ENCODE results near the gene TSPAN16. TPM values are rescaled to one million over a fixed set of nuclear protein-coding genes. Genes with fewer than 3 reads are reported as not detected.
"Not testable (repeated sequence)": the region's sequence is repeated elsewhere in the genome, so short reads cannot be mapped to it uniquely, and the experiment has no call there.

The TSPAN16 gene
- total RNA-seq, 2 donors from 2014 or later, result not detected

GRCh38 chr19:11300811-11301120 is 4.8 kb downstream of the TSPAN16 start:
- H3K4me3 Mint-ChIP-seq, result no peak overlapping the region
- ATAC-seq (no peak), DNase-seq (ENCODE audit: low spot score) (no peak)
- H3K27me3 Mint-ChIP-seq, result peaks cover 3 to 5% of the 10 kb centered on the region in 2 donors
- no peak overlapping the region for H3K27ac Mint-ChIP-seq
- H3K4me1 Mint-ChIP-seq (ENCODE audit: low read depth in 2 of 2), result no peaks in the 10 kb centered on the region
- no peaks in the 10 kb centered on the region for H3K9me3 Mint-ChIP-seq
- H3K36me3 Mint-ChIP-seq, result no peaks in the 10 kb centered on the region

DNA sequence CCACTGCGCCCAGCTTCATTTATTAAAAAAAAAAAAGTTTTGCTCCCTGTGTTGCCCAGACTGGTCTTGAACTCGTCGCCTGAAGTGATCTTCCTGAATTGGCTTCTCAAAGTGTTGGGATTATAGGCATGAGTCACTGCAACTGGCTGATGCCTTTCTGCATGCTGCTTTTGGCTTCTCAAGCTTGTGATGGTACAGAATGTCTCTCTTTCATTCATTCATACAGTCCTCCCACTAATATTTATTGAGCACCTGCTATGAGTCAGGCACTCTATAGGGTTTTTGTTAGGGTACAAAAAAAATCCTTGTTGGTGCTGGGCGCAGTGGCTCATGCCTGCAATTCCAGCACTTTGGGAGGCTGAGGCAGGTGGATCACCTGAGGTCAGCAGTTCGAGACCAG is 9.0 kb downstream of the TSPAN16 start:
- H3K4me3 Mint-ChIP-seq, result no peak overlapping the region
- no peaks in the 10 kb centered on the region for H3K9me3 Mint-ChIP-seq

DNA sequence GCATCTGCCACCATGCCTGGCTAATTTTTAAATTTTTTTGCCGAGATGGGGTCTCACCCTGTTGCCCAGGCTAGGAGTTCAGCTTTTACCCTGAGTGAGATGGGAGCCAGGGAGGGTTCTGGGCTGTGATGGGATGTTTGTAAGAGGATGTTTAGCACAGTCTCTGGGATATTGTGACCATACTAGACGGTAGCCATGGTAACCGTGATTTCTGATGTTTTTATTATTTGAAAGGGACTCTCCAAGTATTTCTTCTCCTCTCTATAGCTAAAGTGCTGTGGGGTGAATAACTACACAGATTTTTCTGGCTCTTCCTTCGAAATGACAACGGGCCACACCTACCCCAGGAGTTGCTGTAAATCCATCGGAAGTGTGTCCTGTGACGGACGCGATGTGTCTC is 10.4 kb downstream of the TSPAN16 start:
- Mint-ChIP-seq H3K4me3 (no peak overlapping the region), H3K27ac (no peak overlapping the region), H3K27me3 (peaks cover 6 to 10% of the 10 kb centered on the region in 2 donors), H3K36me3 (no peaks in the 10 kb centered on the region), H3K9me3 (no peaks in the 10 kb centered on the region), H3K4me1 (ENCODE audit: low read depth in 2 of 2) (no peaks in the 10 kb centered on the region)
- no peak for ATAC-seq
- no peak for DNase-seq (ENCODE audit: low spot score)

More for the DNA sequence above, 9.0 kb downstream of the TSPAN16 start:
- no peak for ATAC-seq
- no peak for DNase-seq (ENCODE audit: low spot score)
- Mint-ChIP-seq H3K36me3 (no peaks in the 10 kb centered on the region), H3K27me3 (peaks cover 5 to 14% of the 10 kb centered on the region in 2 donors), H3K4me1 (ENCODE audit: low read depth in 2 of 2) (no peaks in the 10 kb centered on the region), H3K27ac (no peak overlapping the region)

DNA sequence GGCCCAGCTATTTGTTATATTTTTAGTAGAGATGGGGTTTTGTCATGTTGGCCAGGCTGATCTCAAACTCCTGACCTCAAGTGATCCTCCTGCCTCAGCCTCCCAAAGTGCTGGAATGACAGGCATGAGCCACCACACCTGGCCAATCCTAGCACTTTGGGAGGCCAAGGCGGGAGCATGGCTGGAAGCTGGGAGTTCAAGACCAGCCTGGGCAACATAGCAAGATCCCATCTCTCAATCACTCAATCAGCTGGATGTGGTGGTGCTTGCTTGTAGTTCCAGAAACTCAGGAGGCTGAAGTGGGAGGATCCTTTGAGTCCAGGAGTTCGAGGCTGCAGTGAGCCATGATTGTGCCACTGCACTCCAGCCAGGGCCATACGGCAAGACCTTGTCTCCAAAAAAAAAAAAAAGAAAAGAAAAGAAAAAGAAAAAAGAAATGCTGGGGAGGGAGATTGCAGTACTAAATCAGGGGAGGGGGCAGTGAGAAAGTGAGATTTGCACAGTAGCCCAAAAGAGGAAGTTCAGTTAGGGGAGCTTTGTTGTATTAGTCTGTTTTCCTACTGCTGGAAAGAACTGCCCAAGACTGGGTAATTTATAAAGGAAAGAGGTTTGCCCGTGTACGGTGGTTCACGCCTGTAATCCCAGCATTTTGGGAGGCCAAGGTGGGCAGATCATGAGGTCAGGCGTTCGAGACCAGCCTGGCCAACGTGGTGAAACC is 24.5 kb downstream of the TSPAN16 start:
- DNase-seq (ENCODE audit: low spot score); H3K36me3 Mint-ChIP-seq; H3K27me3 Mint-ChIP-seq; ATAC-seq; H3K9me3 Mint-ChIP-seq: not testable (repeated sequence)
- H3K4me3 Mint-ChIP-seq, result peak overlapping the region; percentile 48
- H3K27ac Mint-ChIP-seq, result peak overlapping the region; percentile 67 to 97
- H3K4me1 Mint-ChIP-seq (ENCODE audit: low read depth in 2 of 2), result peaks cover 46 to 58% of the 10 kb centered on the region in 2 donors

- ATAC-seq, result no peak
- Mint-ChIP-seq H3K4me3 (peak overlapping the region; percentile 48), H3K36me3 (no peaks in the 10 kb centered on the region), H3K4me1 (ENCODE audit: low read depth in 2 of 2) (peaks cover 46 to 58% of the 10 kb centered on the region in 2 donors), H3K27ac (peak overlapping the region; percentile 67 to 97), H3K9me3 (no peaks in the 10 kb centered on the region), H3K27me3 (no peaks in the 10 kb centered on the region)
- no peak for DNase-seq (ENCODE audit: low spot score)
These were observed 25.5 kb downstream of the TSPAN16 start for GRCh38 chr19:11321191-11322126.

- ATAC-seq, result no peak
- H3K4me3 Mint-ChIP-seq, result peak overlapping the region; percentile 48
- H3K9me3 Mint-ChIP-seq, result no peaks in the 10 kb centered on the region
- H3K27me3 Mint-ChIP-seq, result no peaks in the 10 kb centered on the region
- H3K27ac Mint-ChIP-seq, result peak overlapping the region; percentile 67 to 97
- DNase-seq (ENCODE audit: low spot score), result no peak
- peaks cover 46 to 53% of the 10 kb centered on the region in 2 donors for H3K4me1 Mint-ChIP-seq (ENCODE audit: low read depth in 2 of 2)
- no peaks in the 10 kb centered on the region for H3K36me3 Mint-ChIP-seq
These were observed 26.5 kb downstream of the TSPAN16 start for GRCh38 chr19:11322269-11323024.

- DNase-seq (ENCODE audit: low spot score), result no peak
- Mint-ChIP-seq H3K4me3 (peak overlapping the region; percentile 80), H3K9me3 (no peaks in the 10 kb centered on the region), H3K4me1 (ENCODE audit: low read depth in 2 of 2) (peaks cover 41 to 42% of the 10 kb centered on the region in 2 donors), H3K27me3 (no peaks in the 10 kb centered on the region), H3K36me3 (no peaks in the 10 kb centered on the region), H3K27ac (peak overlapping the region; percentile 91 to 97)
- ATAC-seq, result no peak
These were observed 27.7 kb downstream of the TSPAN16 start for GRCh38 chr19:11323601-11324078.

GRCh38 chr19:11324079-11324661 is 28.2 kb downstream of the TSPAN16 start:
- Mint-ChIP-seq H3K4me3 (peak overlapping the region; percentile 80), H3K36me3 (no peaks in the 10 kb centered on the region), H3K27me3 (no peaks in the 10 kb centered on the region), H3K27ac (peak overlapping the region; percentile 91 to 97), H3K4me1 (ENCODE audit: low read depth in 2 of 2) (peaks cover 35 to 38% of the 10 kb centered on the region in 2 donors), H3K9me3 (no peaks in the 10 kb centered on the region)
- ATAC-seq, result peak; percentile 91 to 93
- DNase-seq (ENCODE audit: low spot score), result peak; percentile 92

DNA sequence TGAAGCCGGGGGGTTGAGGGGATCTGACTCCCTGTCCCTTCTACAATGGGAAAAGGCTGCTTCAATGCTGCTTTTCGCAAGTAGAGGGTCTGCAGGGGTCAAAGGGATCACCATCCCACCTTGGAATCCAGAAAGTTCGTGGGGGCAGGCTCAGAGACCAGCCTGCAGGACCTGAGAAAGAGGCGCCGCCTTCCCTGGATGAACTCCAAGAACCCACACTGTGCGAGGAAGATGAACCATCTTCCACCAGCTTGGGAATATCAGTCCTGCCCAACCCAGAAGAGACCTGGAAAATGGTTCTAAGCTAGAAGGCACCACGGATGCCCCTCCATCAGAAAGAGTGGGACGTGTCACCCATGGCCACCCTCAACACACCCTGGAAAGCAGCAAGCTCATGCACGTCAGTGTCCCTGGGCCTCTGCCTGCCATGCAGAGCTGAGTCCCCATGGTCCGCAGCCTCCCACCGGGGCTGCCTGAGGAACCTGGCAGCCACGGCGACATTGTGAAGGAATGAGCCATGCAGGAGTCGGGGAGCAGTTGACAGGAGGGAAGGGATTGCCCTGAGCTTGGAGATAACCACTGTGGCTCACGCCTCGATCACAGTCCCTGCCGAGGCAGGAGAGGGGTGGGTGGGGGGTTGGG is 28.9 kb downstream of the TSPAN16 start:
- DNase-seq (ENCODE audit: low spot score), result no peak
- peaks cover 35% of the 10 kb centered on the region in 2 donors for H3K4me1 Mint-ChIP-seq (ENCODE audit: low read depth in 2 of 2)
- H3K27ac Mint-ChIP-seq, result peak overlapping the region; percentile 91 to 97
- H3K9me3 Mint-ChIP-seq, result no peaks in the 10 kb centered on the region
- no peaks in the 10 kb centered on the region for H3K36me3 Mint-ChIP-seq
- ATAC-seq, result no peak
- H3K27me3 Mint-ChIP-seq, result no peaks in the 10 kb centered on the region
- H3K4me3 Mint-ChIP-seq, result peak overlapping the region; percentile 80

DNA sequence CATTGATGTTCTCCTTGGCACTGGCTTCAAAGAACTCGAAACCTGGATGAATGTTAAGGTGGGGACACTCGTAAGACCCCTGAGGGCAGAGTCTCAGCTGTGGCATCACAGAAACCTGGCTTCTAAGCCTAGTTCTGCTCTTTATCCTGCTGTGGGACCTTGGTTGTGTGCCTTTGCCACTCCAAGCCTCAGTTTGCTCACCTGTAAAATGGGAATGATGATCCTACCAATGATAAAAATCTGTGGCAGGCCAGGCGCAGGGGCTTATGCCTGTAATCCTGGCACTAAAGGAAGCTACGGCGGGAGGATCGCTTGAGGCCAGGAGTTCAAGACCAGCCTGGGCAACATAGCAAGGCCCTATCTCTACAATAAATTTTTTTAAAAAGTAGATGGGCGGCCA is 29.6 kb downstream of the TSPAN16 start:
- Mint-ChIP-seq H3K36me3 (no peaks in the 10 kb centered on the region), H3K27me3 (no peaks in the 10 kb centered on the region), H3K4me1 (ENCODE audit: low read depth in 2 of 2) (peaks cover 35 to 37% of the 10 kb centered on the region in 2 donors), H3K4me3 (no peak overlapping the region), H3K27ac (peak overlapping the region in 1 of 2 donors; percentile 68), H3K9me3 (no peaks in the 10 kb centered on the region)
- no peak for DNase-seq (ENCODE audit: low spot score)
- ATAC-seq, result no peak

GRCh38 chr19:11330127-11330526 is 34.2 kb downstream of the TSPAN16 start:
- no peak overlapping the region for H3K4me3 Mint-ChIP-seq
- H3K27me3 Mint-ChIP-seq, result no peaks in the 10 kb centered on the region
- ATAC-seq (no peak), DNase-seq (ENCODE audit: low spot score) (no peak)
- peaks cover 0 to 3% of the 10 kb centered on the region in 2 donors for H3K4me1 Mint-ChIP-seq (ENCODE audit: low read depth in 2 of 2)
- H3K36me3 Mint-ChIP-seq, result no peaks in the 10 kb centered on the region
- H3K9me3 Mint-ChIP-seq, result no peaks in the 10 kb centered on the region
- peak overlapping the region in 1 of 2 donors; percentile 56 for H3K27ac Mint-ChIP-seq

DNA sequence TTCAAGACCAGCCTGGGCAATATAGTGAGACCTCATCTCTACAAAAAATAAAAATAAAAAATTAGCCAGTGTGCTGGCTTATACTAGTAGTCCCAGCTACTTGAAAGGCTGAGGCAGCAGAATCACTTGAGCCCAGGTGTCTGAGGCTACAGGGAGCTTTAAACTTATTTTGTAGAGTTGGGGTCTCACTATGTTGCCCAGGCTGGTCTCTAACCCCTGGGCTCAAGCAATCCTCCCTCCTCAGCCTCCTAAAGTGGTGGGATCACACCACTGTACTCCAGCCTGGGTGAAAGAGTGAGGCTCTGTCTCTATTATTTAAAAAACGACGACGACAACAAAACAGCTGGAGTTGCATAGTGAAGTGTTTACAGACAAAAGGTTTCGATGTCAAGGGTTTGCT is 35.5 kb downstream of the TSPAN16 start:
- peaks cover 0 to 3% of the 10 kb centered on the region in 2 donors for H3K4me1 Mint-ChIP-seq (ENCODE audit: low read depth in 2 of 2)
- H3K4me3 Mint-ChIP-seq, result no peak overlapping the region
- no peaks in the 10 kb centered on the region for H3K36me3 Mint-ChIP-seq
- no peak overlapping the region for H3K27ac Mint-ChIP-seq
- no peak for DNase-seq (ENCODE audit: low spot score)
- ATAC-seq, result no peak
- H3K27me3 Mint-ChIP-seq, result no peaks in the 10 kb centered on the region
- H3K9me3 Mint-ChIP-seq, result no peaks in the 10 kb centered on the region

GRCh38 chr19:11332822-11333221 is 36.9 kb downstream of the TSPAN16 start:
- DNase-seq (ENCODE audit: low spot score) (no peak), ATAC-seq (no peak)
- no peak overlapping the region for H3K4me3 Mint-ChIP-seq
- no peaks in the 10 kb centered on the region for H3K27me3 Mint-ChIP-seq
- H3K27ac Mint-ChIP-seq, result no peak overlapping the region
- H3K4me1 Mint-ChIP-seq (ENCODE audit: low read depth in 2 of 2), result peaks cover 5 to 10% of the 10 kb centered on the region in 2 donors
- no peaks in the 10 kb centered on the region for H3K9me3 Mint-ChIP-seq
- H3K36me3 Mint-ChIP-seq, result no peaks in the 10 kb centered on the region
